Left kidney (tissue), 2 donors: ENCODE results near the gene KCNJ3. TPM values are rescaled to one million over a fixed set of nuclear protein-coding genes. Genes with fewer than 3 reads are reported as not detected.
"Not testable (repeated sequence)": the region's sequence is repeated elsewhere in the genome, so short reads cannot be mapped to it uniquely, and the experiment has no call there.

Experiments
- DNase-seq: peaks from one replicate; pipeline ENCODE4 v3.0.0-alpha.2; 2013
- polyA plus RNA-seq: library from polyadenylated mRNA; unstranded; fragments of 120-200 nt; gene quantifications from one replicate; pipeline ENCODE4 v1.2.1, GENCODE V29; 2013; ENCODE audit not compliant: insufficient read length

The KCNJ3 gene
- polyA plus RNA-seq, 1 donor, result 8.6 TPM

GRCh38 chr2:154837035-154837434 lies 138.5 kb downstream of the KCNJ3 start:
- no peak for DNase-seq

GRCh38 chr2:154844513-154844912 lies 146.0 kb downstream of the KCNJ3 start:
- no peak for DNase-seq

GRCh38 chr2:154846842-154847241 lies 148.3 kb downstream of the KCNJ3 start:
- DNase-seq, result no peak

- no peak for DNase-seq
These were observed 151.0 kb downstream of the KCNJ3 start for GRCh38 chr2:154849482-154849881.

- no peak for DNase-seq
These were observed 152.0 kb downstream of the KCNJ3 start for GRCh38 chr2:154850532-154850931.

GRCh38 chr2:154855138-154855537 lies 156.6 kb downstream of the KCNJ3 start:
- no peak for DNase-seq

- DNase-seq, result not testable (repeated sequence)
These were observed 168.7 kb downstream of the KCNJ3 start for GRCh38 chr2:154867151-154867550.

- no peak for DNase-seq
These were observed 177.5 kb downstream of the KCNJ3 start for GRCh38 chr2:154875999-154876398.

- DNase-seq, result no peak
These were observed 184.2 kb downstream of the KCNJ3 start for GRCh38 chr2:154882725-154883124.

- DNase-seq, result no peak
These were observed 187.8 kb downstream of the KCNJ3 start for GRCh38 chr2:154886316-154886715.

GRCh38 chr2:154898269-154898668 lies 199.8 kb downstream of the KCNJ3 start:
- DNase-seq, result no peak

GRCh38 chr2:154901063-154901462 lies 202.6 kb downstream of the KCNJ3 start:
- no peak for DNase-seq
